Smooth muscle cell (in vitro differentiated cells): ENCODE data around the gene STEAP3. TPM values are rescaled to one million over a fixed set of nuclear protein-coding genes. Genes with fewer than 3 reads are reported as not detected.

ENCODE experiments used
- DNase-seq: peaks from one replicate; lab custom pipeline; 2025; ENCODE audit not compliant: unreplicated experiment; lab: John Stamatoyannopoulos, UW
- H2AFZ ChIP-seq: fragments of 200-600 bp; sonication (generic); 2 replicates; pipeline ENCODE4 v1.6.0; 2016; ENCODE audit warnings: antibody characterized with exemption, low read depth, mild to moderate bottlenecking
- H3F3A ChIP-seq: fragments of 200-600 bp; sonication (generic); 2 replicates; pipeline ENCODE4 v1.6.0; 2017; ENCODE audit warnings: antibody characterized with exemption, low read depth
- H3K27ac ChIP-seq: fragments of 200-600 bp; sonication (generic); 2 replicates; pipeline ENCODE4 v1.5.1; 2016; ENCODE audit warnings: low read depth, mild to moderate bottlenecking
- H3K27me3 ChIP-seq: fragments of 200-600 bp; sonication (generic); 2 replicates; pipeline ENCODE4 v1.6.1; 2016; ENCODE audit warnings: low read depth, mild to moderate bottlenecking
- H3K36me3 ChIP-seq: fragments of 200-600 bp; sonication (generic); 2 replicates; pipeline ENCODE4 v1.5.1; 2016; ENCODE audit warnings: low read depth
- H3K4me1 ChIP-seq: fragments of 200-600 bp; sonication (generic); 2 replicates; pipeline ENCODE4 v1.5.1; 2016; ENCODE audit warnings: low read depth
- H3K4me2 ChIP-seq: fragments of 200-600 bp; sonication (generic); 2 replicates; pipeline ENCODE4 v1.6.0; 2016; ENCODE audit warnings: mild to moderate bottlenecking
- H3K4me3 ChIP-seq: fragments of 200-600 bp; sonication (generic); 2 replicates; pipeline ENCODE4 v1.5.1; 2016; ENCODE audit warnings: mild to moderate bottlenecking
- H3K79me2 ChIP-seq: fragments of 200-600 bp; sonication (generic); 2 replicates; pipeline ENCODE4 v1.6.0; 2016; ENCODE audit warnings: low read depth, mild to moderate bottlenecking
- H3K9ac ChIP-seq: fragments of 200-600 bp; sonication (generic); 2 replicates; pipeline ENCODE4 v1.6.0; 2016; ENCODE audit warnings: low read depth
- H3K9me3 ChIP-seq: fragments of 200-600 bp; sonication (generic); replicated peaks from 2 replicates; pipeline ENCODE4 v1.5.1; 2016; ENCODE audit warnings: low read depth
- H4K20me1 ChIP-seq: fragments of 200-600 bp; sonication (generic); 2 replicates; pipeline ENCODE4 v1.6.0; 2016; ENCODE audit warnings: low read depth
- CTCF ChIP-seq: fragments of 200-600 bp; sonication (generic); IDR thresholded peaks from 2 replicates; pipeline ENCODE4 v1.5.1; 2017; ENCODE audit warnings: borderline replicate concordance, mild to moderate bottlenecking, antibody characterized with exemption; ENCODE audit not compliant: insufficient read depth, poor library complexity, severe bottlenecking
- WGBS: methylation state at CpG from one replicate; pipeline ENCODE4 v1.1.7; 2016; ENCODE audit warnings: low lambda C conversion rate; 5-methylcytosine and 5-hydroxymethylcytosine counted together
- polyA plus RNA-seq: library from polyadenylated mRNA; unstranded; fragments of >200 nt; fragmentation: Nextera tagmentation; extraction: Ambion mirVana; gene quantifications from 2 replicates; pipeline ENCODE4 v1.2.1, GENCODE V29; 2016
- total RNA-seq: library from RNA; depleted of rRNA; stranded (reverse); fragments of >200 nt; gene quantifications from 2 replicates; pipeline ENCODE4 v1.2.3, GENCODE V29; 2014

Gene STEAP3
- total and polyA plus RNA-seq, 2 experiments from 2014 or later, result 0.87 to 2.9 TPM

GRCh38 chr2:119243621-119244020, 20.0 kb downstream of the STEAP3 start:
- H3K9me3 ChIP-seq, result no peaks in the 10 kb centered on the region
- H3K4me3 ChIP-seq, result no peak overlapping the region
- no peak overlapping the region for H2AFZ ChIP-seq
- H3K27ac ChIP-seq, result no peak overlapping the region
- no peaks in the 10 kb centered on the region for H4K20me1 ChIP-seq
- H3K36me3 ChIP-seq, result no peaks in the 10 kb centered on the region
- no peaks in the 10 kb centered on the region for H3F3A ChIP-seq
- no peak overlapping the region for H3K4me2 ChIP-seq
- DNase-seq, result no peak
- WGBS, result 88% methylated on average over 2 of the region's 2 CpGs
- H3K79me2 ChIP-seq, result no peaks in the 10 kb centered on the region
- no peaks in the 10 kb centered on the region for H3K27me3 ChIP-seq
- H3K9ac ChIP-seq, result no peak overlapping the region
- TF ChIP-seq CTCF, result no peak
- H3K4me1 ChIP-seq, result peaks cover 8% of the 10 kb centered on the region

GRCh38 chr2:119245076-119245840, 21.6 kb downstream of the STEAP3 start:
- Histone ChIP-seq H3K9ac (no peak overlapping the region), H3K27me3 (no peaks in the 10 kb centered on the region), H3K79me2 (no peaks in the 10 kb centered on the region), H3F3A (no peaks in the 10 kb centered on the region), H3K4me2 (no peak overlapping the region), H3K36me3 (no peaks in the 10 kb centered on the region), H3K4me3 (no peak overlapping the region), H3K27ac (no peak overlapping the region), H4K20me1 (no peaks in the 10 kb centered on the region), H3K4me1 (peaks cover 4% of the 10 kb centered on the region), H3K9me3 (no peaks in the 10 kb centered on the region), H2AFZ (no peak overlapping the region)
- DNase-seq, result no peak
- 97% methylated on average over 17 of the region's 17 CpGs for WGBS
- no peak for TF ChIP-seq CTCF

- H3K4me1 ChIP-seq, result no peaks in the 10 kb centered on the region
- H3K79me2 ChIP-seq, result no peaks in the 10 kb centered on the region
- no peaks in the 10 kb centered on the region for H3K9me3 ChIP-seq
- no peak for TF ChIP-seq CTCF
- H3K4me3 ChIP-seq, result no peak overlapping the region
- no peak overlapping the region for H2AFZ ChIP-seq
- no peaks in the 10 kb centered on the region for H3K36me3 ChIP-seq
- no peak for DNase-seq
- no peak overlapping the region for H3K9ac ChIP-seq
- H3F3A ChIP-seq, result no peaks in the 10 kb centered on the region
- no peak overlapping the region for H3K4me2 ChIP-seq
- H3K27me3 ChIP-seq, result no peaks in the 10 kb centered on the region
- H4K20me1 ChIP-seq, result no peaks in the 10 kb centered on the region
- WGBS, result 100% methylated on average over 3 of the region's 3 CpGs
- no peak overlapping the region for H3K27ac ChIP-seq
These were observed 22.2 kb downstream of the STEAP3 start for GRCh38 chr2:119245841-119246230.
